Mesenteric fat pad (tissue), 1 donor: ENCODE results near the gene MOCS2. TPM values are rescaled to one million over a fixed set of nuclear protein-coding genes. Genes with fewer than 3 reads are reported as not detected.

Experiments
- DNase-seq: peaks from one replicate; pipeline ENCODE4 v3.0.0-alpha.2; 2020; ENCODE audit warnings: low spot score
- total RNA-seq: library from RNA; stranded (reverse); fragmentation: NEBNext Ultra II Directional; extraction: Animal tissue kit (Norgen Biotek cat#: 25700); gene quantifications from one replicate; pipeline ENCODE4 v1.2.1, GENCODE V29; 2021
- donor health status: DM: yes; HTN: yes; CAD: no.

Gene MOCS2
- total RNA-seq, 1 donor from 2014 or later = 27.9 TPM

DNA sequence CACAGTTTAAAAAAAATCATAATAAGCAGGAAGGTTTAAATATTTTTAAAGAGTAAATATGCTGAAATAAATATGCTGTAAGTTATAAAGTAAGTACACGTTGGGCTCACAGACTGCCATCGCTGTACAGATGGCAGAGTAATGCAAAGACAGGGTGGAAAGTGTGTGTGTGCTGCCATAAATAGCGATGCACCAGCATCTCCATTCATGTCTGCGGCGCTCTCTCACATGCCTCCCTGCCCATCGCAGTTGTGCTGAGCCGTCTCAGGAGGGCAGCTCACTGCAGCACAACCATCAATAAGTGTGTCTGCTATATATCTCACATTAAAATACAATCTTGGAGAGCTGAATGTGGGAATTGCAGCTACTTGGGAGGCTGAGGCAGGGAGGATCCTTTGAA, 14.3 kb downstream of the MOCS2 start:
- DNase-seq = no peak

- DNase-seq = no peak
These were observed 17.3 kb downstream of the MOCS2 start for GRCh38 chr5:53092242-53092641.

GRCh38 chr5:53091289-53091688, 18.3 kb downstream of the MOCS2 start:
- no peak for DNase-seq

DNA sequence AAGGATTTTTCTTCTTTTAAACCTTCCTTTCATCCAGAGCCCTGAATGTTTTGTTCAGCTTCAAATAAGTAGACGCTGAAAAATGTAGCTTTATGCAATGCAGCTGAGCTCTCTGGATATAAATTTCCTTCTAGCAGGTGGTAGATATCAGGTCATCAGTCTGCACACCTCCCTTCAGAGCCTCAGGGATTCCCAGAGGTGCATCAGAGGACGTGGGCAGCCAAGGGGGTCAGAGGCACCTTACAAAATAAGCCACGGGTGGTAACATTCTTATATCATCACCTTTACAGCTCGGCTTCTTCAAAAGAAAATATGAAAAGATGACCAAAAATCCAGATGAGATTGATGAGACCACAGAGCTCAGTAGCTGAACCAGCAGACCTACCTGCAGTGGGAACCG, 19.3 kb downstream of the MOCS2 start:
- no peak for DNase-seq

DNA sequence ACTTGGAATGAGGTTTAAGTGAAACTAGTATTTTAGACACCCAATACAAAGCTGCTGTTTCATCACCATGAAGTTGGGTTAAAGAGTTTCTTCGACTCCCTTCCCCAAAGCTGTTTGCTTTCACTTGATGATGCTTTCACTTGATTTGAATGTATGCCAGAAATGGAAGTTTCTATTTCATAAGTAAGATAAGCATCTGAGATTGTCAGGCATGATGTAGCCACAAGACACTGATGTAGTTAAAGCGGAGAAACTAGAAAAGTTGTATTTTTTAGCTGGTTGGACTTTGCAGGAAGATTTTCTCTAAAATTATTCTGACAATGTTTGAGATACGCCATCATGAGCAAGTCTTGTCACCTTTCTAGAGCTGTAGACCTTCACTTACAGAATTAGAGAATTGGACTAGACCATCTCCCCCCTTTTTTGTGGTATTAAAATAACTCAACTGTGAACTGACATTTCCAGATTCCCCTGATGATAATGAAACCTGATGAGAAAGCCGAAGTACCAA, 20.0 kb downstream of the MOCS2 start:
- no peak for DNase-seq

GRCh38 chr5:53087621-53088121, 21.9 kb downstream of the MOCS2 start:
- no peak for DNase-seq

DNA sequence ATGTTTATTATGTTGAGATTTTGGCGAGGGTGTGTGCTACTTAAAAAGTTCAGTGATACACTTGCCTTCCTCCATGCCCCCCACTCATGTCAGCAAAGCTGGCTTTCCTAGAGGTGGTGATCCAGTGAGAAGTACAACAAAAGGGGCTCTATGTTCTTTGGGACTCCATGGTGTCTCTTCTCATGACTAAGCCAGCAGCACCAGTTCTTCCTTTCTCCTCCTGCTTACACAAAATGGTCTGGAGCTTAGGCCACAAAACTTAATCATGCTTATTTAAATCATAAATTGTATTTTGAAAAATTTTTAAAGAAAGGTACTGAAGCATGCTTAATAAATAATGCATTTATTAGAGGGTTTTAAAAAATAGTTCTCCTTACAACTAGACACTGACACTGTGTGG, 22.4 kb downstream of the MOCS2 start:
- DNase-seq = no peak

- no peak for DNase-seq
These were observed 24.9 kb downstream of the MOCS2 start for GRCh38 chr5:53084546-53085255.

- DNase-seq = no peak
These were observed 25.6 kb downstream of the MOCS2 start for GRCh38 chr5:53083927-53084326.

- no peak for DNase-seq
These were observed 29.3 kb downstream of the MOCS2 start for GRCh38 chr5:53080271-53080670.

DNA sequence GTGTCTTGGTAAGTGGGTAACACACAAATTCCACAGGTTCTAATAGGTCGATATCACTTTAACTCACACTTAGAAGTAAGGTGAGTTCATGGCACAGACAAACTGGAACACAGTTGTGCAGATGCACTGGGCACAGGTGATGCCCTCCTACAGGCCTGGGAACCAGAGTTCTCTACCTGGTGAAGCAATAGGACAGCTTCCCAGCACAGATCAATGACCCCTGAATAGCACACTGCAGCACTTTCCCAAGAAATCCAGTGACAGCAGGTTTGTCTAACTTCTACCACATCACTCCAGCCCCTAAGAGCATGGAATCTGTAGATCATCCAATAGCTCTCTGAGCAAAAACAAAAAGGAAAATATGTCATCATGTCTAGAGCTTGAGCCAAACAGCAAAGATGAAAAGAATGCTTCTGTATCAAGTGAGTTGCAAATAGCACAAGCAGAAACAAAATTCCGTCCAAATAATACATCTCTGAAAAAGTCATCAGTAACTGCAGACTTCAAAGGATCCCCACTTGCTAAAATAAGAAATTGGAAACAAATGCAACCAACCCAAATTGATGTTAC, 33.5 kb downstream of the MOCS2 start:
- DNase-seq = no peak

- DNase-seq = no peak
These were observed 36.2 kb downstream of the MOCS2 start for GRCh38 chr5:53073348-53073747.

DNA sequence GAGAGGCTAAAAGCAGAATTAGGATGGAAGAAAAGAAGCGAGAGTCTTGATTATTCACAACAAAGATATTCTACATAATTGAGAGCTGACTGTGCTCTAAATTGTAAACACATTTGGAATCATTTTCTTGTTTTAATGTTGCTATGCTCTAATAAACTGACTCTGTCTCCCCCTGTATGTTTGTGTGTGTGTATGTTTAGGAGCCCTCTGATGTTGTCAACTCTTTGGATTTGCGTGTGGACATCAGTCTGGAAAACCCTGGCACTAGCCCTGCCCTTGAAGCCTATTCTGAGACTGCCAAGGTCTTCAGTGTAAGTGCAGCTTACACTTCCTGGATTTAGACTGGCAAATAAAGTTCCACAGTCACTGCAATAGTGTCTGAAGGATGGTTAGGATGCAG, 37.8 kb downstream of the MOCS2 start:
- DNase-seq = no peak

DNA sequence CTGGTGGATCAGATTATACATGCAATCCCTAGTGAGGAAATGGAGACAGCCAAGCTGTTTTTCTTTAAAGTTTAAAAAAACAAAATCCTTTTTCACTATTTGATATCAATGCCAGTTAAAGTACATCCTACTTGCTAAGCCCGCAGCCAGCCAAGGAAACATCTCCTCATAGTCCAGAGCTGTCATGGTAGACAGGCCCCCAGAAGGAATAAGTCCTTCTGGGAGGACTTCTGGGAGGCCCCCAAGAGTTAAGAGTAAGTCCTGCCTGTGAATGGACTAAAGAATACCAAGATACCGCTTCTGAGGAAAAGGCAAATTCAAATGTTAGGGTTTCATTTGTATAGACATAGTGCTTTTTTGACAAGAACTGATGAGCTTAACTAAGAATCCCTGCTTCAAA, 38.3 kb downstream of the MOCS2 start:
- DNase-seq = no peak

- DNase-seq = no peak
These were observed 39.9 kb downstream of the MOCS2 start for GRCh38 chr5:53069626-53070025.

DNA sequence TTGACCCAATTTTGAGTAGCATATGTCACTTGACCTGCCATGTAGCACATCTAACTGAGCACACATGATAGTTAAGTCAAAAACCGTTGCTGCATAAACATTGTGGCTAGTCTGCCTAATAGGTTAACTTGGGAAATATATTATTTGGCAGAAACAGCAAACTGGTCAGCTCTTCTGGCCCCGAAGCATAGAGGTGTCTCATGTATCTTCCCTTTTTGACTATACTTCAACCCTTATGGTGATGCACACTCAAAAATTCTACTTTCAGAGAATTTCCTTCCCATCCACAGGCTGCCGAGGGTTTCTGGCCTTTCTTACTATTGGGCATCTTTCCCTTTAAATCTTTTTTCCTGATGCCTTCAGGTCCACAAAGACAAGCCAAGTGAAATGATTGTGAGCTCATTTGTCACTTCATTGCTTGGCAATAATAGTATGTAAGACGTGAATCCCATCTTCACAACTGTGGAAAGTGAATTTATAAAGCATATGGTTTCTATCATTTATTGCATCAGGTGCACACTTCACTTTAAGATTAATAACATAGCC, 41.2 kb downstream of the MOCS2 start:
- DNase-seq = no peak

DNA sequence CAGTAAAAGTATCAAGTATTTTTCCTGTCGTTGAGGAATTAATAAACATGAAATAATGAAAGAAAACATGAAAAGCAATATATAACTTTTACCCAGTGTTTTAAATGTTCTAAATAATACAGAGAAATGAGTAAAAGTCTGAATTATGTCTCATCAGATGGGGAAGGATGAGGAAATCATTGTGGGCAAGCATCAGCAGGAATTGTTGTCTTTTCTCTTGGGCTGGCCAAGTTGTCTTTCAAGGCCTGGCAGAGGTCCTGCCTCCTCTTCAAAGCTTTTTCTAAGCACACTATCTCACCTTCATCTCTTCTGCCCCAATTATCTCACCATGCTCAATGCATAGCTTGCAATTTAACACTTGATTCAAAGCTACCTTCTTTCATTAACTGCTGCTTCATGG, 41.9 kb downstream of the MOCS2 start:
- no peak for DNase-seq

GRCh38 chr5:53066088-53066487, 43.5 kb downstream of the MOCS2 start:
- no peak for DNase-seq

DNA sequence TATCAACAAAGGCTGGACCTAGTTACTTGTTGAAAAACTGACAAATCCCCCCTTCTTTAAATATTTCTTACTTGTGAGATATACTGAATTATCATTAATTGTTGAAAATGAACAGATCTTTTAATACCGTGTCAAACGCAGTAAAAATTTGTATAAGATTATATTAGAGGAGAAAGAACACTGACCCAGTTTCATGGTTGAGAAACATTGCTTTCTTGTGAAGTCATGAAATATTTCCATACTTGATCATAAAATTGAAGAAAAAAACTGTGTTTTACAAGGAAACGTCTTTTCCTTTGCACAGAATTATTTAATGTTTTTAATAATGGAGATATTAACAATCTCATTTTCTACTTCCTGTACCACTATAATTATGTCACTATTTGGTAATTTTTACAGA, 45.8 kb downstream of the MOCS2 start:
- no peak for DNase-seq

DNA sequence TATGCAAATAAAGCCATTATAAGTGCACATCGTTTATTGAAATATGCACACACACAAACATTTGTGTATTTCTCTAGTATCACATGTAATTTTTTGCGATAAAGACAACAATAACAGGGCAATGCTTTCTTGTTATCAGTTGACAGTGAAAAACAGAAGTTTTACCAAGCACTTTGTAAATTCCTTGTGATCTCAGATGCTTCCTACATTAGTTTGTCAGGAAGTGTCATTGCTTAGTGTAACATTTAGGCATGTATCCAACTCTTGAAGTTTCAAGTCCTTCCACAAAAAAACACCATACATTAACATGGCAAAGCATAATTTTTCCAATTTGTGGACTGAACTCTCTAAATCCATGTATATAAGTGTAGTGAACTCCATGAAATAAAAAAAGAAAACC, 46.4 kb downstream of the MOCS2 start:
- no peak for DNase-seq

DNA sequence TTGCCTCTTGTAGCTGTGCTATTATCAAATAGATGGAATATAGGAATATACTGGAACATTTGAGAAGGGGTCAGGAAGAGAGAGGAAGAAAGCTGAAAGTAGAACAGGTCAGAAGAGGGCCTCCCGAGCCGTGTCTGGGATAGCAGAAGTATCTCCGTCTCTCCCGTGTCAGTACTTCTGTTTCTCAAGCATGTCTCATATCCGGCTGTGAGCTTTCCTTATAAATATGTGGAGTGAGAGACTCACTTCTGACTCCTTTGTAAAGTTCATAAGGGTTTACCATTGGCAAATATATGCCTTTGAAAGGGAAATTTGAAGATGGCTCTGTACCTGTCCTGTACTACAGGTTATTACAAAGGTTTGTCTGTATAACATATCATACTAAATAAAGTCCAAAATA, 50.3 kb downstream of the MOCS2 start:
- DNase-seq = no peak

DNA sequence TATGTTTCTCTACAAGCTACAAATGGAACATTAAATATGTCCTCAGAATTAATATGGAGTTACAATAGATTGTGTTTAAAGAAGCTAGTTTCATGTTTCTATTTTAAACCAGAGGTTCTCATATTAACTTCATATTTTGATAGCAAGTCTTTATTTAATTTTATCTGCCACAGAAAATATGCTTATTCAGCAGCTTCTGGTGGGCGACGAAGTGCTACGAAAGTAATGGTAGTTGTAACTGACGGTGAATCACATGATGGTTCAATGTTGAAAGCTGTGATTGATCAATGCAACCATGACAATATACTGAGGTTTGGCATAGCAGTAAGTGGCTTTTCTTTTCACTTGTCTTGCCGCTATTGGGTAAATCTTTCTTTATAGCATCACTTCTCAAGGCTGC, 54.2 kb downstream of the MOCS2 start:
- DNase-seq = no peak

DNA sequence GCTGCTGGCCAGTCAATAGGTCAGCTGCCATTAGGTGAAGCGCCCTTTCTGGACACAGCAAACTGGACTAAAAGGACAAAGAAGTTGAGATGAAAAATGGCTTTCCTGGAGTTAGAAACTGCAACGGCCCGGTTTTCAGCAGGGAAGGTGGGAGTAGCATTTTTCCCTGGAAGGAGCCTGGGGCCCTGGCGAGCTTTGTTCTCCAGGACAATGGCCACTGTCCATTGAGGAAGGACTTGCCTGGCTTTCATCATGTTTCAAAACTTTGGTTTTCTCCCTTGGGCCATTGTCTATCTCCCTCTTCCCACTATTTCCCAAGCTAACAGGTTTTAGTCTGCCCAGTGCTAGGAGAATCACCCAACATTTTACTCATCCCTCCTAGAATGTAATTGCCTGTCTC, 56.2 kb downstream of the MOCS2 start:
- no peak for DNase-seq
